HG03025 (cell line): ENCODE measurements around the gene KAT6B.
"Not testable (repeated sequence)": the region's sequence is repeated elsewhere in the genome, so short reads cannot be mapped to it uniquely, and the experiment has no call there.

Source experiments
- ATAC-seq: cut with Tn5 transposase; IDR thresholded peaks from one replicate; pipeline ENCODE4 v1.9.1; 2021; ENCODE audit warnings: mild to moderate bottlenecking, moderate library complexity; ENCODE audit not compliant: unreplicated experiment, low FRiP score

The KAT6B gene

DNA sequence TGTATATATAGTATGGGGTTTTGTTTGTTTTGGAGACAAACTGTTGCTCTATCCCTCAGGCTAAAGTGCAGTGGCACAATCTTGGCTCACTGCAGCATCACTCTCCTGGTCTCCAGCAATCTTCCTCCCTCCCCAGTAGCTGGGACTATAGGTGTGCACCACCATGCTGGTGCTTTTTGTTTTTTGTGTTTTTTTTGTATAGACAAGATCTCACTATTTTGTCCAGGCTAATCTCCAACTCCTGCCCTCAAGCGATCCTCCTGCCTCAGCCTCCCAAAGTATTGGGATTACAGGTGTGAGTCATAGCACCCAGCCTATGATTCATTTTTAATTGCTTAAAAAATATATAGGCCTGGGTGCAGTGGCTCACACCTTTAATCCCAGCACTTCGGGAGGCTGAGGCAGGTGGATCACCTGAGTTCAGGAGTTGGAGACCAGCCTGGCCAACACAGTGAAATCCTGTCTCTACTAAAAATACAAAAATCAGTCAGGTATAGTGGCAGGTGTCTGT lies 229.6 kb downstream of the KAT6B start:
- ATAC-seq: not testable (repeated sequence)

DNA sequence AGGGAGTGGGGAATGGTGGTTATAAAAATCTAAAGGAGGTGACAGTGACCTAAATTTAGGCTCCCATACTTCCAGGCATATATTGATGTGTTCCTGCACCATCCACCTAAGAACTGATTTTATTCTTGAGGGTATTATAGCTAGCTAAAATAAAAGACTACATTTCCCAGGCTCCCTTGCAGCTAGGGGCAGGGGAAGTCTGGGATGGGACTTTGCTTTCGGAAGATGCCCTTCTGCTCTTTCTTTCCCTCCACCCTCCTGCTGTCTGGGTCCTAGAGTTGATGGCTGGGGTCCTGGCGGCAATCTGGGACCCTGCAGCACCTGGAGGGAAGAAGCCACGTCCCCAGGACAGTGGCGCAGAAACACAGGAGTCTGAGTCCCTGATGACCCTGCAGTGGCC lies 231.3 kb downstream of the KAT6B start:
- no peak for ATAC-seq

DNA sequence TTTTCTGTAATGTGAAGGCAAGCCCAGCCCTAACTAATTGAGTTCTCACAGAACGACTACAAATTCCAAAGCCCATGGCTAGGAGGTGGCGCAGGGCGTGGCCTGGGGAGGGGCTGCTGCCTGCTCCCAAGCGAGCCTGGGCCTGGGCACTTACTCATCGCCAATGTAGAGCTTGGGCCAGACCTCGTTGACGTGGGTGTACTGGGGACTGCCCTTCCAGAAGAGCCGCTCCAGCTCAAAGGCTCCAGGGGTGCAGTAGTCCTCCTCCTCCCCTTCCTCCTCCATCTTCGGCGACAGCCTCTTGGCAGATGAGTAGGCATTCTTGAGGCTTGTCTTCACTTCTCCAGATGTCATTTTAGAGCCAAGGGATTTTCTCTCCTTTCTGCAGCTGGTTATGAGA lies 231.8 kb downstream of the KAT6B start:
- ATAC-seq: no peak

DNA sequence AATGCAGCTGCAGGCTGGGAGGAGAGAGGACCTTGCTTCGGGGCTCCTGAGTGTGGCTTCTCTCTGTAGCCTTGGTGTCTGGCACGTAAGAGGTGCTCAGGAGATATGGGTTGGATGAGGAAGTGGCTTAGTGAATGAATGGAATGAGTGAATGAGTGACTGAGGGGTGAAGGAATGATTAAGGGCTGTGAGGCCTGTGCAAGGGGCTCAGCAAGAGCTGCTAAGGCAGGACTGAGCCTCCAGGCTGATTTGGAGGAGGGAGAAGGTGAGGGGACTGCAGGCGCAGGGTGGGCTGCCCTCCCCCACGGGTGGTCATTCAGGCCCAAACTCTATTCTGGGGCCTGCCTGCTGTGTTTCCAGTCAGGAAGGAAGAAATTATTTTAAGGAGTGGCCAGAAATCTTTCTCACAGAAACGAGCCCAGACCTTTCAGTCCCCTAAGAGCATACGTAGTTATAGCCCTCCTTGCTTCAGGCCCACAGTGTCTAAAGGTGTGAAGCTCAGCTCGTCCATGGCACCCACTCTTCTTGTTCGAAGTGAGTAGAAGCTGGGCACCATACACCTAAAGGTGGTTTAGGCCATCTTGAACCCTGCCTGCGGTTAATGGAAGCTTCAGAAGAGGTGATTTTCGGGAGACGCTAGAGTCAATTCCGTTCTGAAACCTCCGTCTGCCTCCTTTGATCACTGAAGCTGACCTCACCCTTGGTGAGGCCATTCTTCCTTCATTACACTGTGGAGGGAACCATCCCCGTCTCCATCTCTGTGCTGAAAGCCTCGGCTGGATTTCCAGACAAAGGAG lies 235.5 kb downstream of the KAT6B start:
- no peak for ATAC-seq

DNA sequence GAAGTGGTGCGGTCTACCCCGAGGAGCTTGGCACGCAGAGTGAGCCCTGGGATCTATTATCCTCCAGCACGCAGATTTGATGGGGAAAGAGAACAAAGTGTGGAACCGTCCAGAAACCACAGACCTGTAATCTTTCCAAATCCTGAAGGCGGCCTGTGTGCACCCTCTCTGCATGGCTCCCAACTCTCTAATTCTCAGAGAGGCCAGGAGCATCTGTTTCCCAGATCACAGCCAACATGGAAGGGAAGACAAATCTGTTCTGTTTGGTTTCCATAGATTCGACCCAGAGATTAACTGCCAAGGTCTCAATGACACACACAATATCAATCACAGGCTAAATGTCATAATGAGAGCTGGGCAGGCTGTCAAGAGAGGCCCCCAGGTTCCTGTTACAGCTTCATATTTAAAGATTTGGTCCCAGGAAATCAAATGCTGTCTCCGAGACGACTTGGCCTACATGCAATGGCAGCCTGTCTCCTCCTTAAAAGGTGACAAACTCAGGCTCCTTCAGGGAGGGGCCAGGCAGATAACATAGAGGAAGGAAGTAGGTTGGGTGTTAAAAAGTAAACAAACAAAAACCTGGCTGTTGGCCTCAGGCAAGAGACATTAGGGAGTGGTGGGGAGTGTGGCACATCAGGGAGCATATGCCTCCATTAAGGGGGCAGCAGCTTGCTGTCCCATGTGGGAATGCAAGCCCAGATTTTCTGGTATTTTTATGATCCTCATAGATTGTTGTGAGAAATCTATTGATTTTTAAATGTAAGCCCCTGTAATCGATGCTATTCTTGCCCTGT lies 236.3 kb downstream of the KAT6B start:
- ATAC-seq: no peak

DNA sequence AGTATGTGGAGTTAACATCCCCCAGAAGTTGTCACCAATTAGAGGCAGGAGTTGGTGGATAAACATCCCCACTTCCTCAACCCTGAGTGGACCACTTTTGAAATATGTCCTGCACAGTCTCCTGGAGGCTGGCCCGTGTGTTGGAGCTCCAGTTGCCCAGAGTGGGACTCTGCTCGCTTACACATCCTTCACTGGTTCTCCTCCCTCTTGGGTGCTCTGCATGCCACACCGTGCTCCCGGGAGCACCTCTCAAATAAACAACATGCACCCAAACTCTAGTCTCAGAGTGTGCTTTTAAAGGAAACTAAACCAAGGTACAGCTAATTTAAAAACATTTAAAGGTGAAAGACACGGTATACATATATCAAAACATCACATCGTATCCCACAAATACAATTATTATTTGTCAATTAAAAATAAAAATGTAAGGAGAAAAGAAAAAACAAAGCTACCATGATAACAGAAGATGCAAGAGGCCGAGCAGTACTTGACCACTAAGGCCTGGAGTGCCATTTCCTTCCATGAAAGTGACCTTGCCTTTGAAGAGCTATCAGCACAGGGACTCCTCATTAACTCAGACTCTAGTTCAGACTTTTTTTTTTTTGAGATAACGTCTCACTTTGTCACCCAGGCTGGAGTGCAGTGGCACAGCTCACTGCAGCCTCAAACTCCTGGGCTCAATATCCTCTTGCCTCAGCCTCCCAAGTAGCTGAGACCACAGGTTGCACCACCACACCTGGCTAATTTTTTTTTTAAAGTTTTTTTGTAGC lies 237.2 kb downstream of the KAT6B start:
- no peak for ATAC-seq

DNA sequence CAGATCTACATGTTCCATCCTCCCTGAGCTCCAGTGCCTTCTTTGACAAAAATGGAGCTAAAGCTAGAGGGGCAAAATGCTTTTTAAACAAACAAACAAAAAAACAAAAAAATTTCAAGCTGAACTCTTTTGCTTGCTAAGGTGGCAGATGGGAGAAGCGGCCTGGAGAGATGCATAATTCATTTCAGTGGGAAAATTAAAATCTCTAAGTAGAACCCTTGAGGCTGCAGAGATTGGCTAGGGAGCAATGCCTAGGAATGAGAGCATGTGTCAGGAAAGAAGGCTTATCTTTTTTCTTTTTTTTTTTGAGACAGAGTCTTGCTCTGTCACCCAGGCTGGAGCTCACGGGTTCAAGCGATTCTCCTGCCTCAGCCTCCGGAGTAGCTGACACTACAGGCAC lies 238.7 kb downstream of the KAT6B start:
- ATAC-seq: no peak

DNA sequence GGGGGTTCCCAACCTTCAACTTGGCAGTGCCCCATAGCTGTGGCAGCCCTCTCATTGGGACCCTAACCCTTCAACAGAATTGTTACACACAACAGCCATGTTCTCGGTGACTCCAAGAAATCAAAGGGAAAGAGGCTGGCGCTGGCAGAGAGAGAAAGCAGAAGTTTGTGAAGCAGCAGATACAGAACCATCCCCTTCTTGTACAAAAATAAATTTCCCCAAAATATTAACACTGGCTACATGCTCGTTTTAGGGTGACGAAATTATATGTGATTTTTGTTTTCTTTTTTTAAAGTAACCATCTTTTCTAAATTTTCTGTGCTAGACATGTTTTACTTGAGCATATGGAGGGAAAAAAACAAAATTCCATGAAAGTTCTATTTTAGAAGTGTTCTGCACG lies 239.9 kb downstream of the KAT6B start:
- no peak for ATAC-seq

DNA sequence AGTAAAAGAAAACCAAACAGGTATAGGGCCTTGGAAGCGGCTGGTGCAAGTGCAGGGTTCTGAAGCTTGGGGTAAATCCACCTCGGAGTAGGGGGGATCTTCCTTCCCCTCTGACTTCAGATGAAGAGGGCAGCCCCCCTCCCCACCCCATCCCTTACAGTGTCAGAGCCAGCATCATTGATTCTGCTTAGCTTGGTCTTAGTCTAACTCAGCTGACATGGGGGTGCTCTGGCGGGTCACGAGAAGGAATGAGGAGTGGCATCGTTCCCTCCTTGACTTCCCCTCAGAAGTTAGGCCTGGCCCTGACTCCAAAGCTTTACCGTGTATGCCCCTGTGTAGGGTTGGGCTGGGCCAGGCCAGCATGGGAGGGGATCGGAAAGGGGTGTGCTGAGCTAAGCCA lies 240.9 kb downstream of the KAT6B start:
- no peak for ATAC-seq

DNA sequence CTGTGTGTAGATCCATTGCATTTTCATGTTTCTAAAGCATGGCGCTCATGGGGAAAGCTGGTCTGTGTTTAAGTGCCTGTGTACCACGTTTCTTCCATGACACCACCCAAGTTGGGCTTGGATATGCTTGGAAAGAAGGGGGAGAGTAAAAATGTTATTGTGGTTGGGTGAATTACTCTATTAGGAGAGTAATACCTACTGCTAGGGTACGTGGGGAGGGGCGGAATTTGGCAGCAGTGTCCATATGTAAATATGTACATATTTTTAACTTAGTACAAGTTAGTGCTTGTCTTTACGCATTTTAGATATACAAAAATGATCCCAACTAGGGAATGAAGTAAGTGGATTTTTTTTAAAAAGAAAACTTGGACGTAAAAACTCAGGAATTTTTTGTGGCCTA lies 242.1 kb downstream of the KAT6B start:
- ATAC-seq: no peak

DNA sequence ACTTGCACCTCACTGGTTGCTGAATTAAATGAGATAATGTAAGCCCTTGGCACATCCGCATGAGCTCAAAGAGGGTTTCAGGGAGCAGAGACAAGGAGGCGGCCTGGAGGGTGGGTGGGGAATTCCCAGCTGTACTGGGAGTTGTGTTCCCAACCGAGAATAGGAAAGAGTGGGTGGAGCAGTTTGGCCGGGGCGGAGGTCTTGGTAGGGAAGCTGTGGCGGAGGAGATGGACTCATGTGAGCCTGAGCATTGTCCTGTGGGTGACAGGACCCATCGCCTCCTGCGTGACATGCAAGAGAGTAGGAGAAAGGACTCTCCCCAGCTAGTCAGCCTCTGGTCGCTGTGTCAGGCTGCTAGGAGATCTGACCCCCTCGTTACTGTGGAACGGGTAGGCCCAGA lies 244.1 kb downstream of the KAT6B start:
- ATAC-seq: no peak

DNA sequence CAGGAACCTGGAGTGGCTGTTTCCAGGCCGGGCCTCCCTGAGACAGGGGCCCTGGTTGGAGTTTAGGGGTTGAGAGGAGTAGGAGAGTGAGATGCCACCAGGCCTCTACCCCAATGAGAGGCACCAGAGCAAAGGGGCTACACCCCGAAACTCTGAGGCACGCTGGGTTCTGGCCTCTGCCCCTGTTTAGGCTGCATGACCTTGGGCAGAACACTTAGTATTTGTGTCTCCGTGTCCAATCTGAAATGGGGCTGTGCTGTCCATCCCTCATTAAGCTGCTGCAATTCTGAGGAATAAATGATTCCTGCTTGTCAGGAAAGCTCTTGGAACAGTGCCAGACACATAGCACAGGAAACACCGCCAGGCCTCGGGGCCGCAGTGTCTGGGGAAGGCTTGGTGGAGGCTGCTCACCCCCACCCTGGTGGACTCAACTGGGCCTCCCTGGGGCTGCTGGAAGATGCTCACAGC lies 244.6 kb downstream of the KAT6B start:
- no peak for ATAC-seq

DNA sequence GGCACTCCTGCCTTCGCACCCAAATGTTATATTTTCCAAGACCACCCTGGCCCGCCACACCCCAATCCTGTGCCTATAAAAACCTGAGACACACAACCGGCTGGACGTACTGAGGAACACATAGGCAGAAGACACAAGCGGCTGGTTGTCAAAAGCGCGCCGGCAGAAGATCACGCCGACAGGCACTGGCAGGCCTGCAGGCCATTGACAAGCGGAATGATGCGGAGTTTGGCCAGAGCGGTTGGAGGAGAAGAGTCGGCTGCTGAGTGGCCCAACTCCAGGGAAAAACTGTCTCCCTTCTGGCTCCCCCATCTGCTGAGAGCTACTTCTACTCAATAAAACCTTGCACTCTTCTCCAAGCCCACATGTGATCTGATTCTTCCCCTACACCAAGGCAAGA lies 245.4 kb downstream of the KAT6B start:
- ATAC-seq: no peak

DNA sequence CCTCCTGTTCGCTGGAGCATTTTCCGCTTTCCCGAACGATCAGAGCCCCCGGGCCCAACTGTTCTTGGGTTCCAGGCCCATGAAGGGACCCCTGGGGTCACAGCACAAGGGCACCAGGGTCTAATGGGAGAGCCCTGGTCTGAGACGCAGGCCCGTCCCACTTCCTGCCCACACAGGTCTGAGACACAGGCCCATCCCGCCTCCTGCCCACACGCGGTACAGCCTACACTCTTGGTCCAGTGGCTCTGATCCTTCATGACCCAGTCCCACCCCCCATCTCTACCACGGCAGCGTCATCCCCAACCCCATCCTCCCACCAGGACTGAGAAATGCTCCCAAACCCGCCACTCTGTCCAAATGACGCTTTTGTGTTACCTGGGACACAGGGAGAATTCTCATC lies 246.3 kb downstream of the KAT6B start:
- ATAC-seq: no peak

DNA sequence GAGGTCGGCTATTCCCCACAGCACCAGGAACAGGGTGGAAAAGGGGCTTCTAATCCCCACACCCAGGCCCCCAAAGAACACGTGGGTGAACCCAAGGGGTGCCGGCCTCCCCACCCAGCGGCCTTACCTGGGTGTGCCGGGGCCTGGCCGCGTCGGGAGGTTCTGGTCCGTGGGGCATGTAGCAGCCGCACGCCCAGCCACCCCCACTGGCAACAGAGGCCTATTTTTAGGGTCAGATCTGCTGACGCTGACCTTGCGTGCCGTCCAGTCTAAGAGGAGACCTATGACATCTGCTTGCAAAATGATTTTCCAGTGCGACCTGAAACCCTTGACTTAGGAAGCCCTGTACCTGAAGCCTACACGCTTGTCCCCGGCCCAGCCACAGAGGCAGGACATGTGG lies 247.0 kb downstream of the KAT6B start:
- ATAC-seq: no peak

DNA sequence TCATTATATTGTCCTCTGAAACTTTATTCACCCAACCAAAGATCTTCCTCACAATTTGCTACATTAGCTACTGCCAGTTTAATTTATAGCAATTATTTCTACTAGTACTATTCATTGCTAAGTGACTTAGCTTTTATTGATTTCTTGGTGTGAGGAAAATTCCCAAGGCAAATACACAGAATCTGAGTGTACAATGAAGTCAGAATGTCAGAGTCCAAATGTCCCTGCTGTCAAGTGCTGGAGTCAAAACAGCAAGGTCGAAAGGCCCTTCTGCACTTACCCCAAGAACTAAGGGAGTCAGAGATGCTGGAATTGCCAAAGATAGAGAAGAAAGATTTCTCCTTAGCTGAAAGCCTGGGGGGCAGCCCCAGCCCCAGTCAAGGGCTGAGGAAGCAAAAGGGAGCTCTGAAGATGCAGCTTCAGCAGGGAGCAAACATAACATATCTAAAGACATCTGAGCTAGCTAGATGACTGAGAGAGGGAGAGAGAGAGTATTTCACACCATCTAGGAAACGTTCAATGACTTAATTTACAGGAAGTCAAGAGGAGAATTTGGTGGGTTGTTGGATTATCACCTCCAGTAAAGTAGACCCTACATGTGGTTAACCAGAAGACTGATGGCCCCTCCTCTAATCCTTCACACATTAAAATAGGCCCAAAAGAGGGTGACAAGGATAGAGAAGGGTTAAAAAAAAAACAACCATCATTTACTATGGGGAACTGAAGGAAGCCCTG lies 248.5 kb downstream of the KAT6B start:
- no peak for ATAC-seq

DNA sequence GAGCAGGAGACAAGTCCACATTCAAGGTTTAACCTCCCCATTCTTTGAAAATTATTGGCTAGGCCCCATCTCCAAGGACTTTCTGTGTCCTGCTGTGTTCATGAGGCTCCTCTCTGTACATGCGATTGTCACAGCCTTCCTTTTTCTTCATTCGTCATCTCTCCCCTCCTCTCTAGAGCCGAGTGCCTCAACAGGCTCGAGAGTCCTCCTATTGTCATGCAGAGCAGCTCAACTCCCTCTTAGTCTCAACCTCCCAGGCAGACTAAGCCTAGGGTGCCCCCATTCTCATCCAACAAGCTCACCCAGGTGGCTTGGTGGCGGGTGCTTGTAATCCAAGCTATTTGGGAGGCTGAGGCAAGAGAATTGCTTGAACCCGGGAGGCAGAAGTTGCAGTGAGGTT lies 249.9 kb downstream of the KAT6B start:
- no peak for ATAC-seq

DNA sequence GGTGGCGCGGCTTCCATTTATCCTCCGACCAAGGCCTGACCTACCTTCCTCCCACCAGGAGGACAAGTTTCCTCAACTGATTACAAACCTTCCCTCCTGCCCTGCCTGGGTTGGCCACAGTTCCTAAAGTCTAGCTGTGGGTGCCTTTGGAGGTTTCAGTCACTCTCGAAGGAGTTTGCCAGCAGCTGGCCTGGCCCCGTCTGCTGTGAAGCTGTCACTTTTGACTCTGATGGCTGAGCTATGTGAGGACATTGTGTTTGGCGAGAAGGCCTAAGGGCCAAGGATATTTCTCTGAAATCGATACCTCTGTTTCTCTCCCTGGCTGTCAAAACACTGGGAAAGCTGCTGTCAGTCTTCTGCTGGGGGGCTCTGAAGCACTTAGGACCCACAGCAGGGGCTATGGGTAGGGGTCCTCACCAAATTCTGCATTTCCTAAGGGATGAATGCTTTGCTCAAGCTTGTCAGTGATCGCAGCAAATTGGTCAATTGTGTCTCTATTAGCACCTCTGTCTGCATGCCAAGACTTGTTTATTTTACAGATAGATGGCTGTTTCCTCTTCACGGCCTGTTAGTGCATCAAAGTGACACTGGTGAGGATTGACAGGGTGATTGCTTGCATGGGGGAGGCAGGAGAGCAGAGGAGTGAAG lies 253.2 kb downstream of the KAT6B start:
- ATAC-seq: no peak

DNA sequence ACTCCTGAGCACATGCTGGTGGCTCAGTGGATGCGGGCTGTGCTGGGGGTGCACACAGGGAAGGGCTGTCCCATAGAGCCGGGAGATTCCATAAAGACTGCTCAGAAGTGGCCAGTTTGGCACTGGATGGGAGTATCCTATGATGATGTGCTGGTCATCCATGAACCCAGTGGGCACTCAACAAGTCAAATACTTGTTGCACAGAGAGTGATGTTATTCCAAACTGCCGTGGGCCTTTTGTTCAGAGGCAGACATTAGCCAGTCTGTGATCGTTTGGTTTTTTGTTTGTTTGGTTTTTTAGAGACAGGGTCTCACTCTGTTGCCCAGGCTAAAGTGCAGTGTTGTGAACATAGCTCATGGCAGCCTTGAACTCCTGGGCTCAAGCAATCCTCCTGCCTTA lies 254.2 kb downstream of the KAT6B start:
- no peak for ATAC-seq

DNA sequence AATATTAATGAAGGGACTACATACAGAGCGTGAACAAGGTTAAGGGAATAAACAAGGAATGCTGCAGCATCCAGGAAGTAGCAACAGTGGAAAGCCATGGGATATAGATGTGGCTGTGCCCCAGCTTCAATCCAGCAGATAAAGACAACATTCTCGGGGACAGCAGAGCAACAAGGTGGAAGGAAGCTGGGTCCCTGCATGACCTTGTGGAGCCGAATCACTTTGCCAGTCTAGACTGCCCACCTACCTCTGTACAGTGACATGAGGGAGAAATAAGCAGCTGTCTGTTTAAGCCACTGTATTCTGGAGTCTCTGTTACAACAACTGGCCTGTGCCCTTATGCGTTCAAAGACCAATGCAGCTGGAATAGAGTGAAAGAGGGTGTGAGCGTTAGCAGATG lies 255.0 kb downstream of the KAT6B start:
- no peak for ATAC-seq
